Measurements from ENCODE around the gene PDE6H.

PDE6H gene

GRCh38 chr12:14970473-14970872, 2.4 kb upstream of the PDE6H start:
- no peak overlapping the region for H3K4me3 ChIP-seq (ENCODE audit: low read length)
- no peak for TF ChIP-seq ZNF274 (IDR thresholded peaks at IDR 0.05; ENCODE audit: low read depth, low read length)

- TF ChIP-seq ZNF274 (IDR thresholded peaks at IDR 0.05; ENCODE audit: low read depth, low read length) = no peak
- no peak overlapping the region for H3K4me3 ChIP-seq (ENCODE audit: low read length)
Measured at GRCh38 chr12:14974633-14975032, 1.8 kb downstream of the PDE6H start.

- TF ChIP-seq ZNF274 (IDR thresholded peaks at IDR 0.05; ENCODE audit: low read depth, low read length) = no peak
Measured at GRCh38 chr12:14975457-14975856, 2.6 kb downstream of the PDE6H start.

GRCh38 chr12:14976658-14977057, 3.8 kb downstream of the PDE6H start:
- no peak for TF ChIP-seq ZNF274 (IDR thresholded peaks at IDR 0.05; ENCODE audit: low read depth, low read length)
- no peak overlapping the region for H3K4me3 ChIP-seq (ENCODE audit: low read length)

More at GRCh38 chr12:14975457-14975856, 2.6 kb downstream of the PDE6H start:
- H3K4me3 ChIP-seq (ENCODE audit: low read length) = no peak overlapping the region

GRCh38 chr12:14979468-14979867, 6.6 kb downstream of the PDE6H start:
- TF ChIP-seq ZNF274 (IDR thresholded peaks at IDR 0.05; ENCODE audit: low read depth, low read length) = no peak

GRCh38 chr12:14981049-14981448, 8.2 kb downstream of the PDE6H start:
- H3K4me3 ChIP-seq (ENCODE audit: low read length) = no peak overlapping the region
- no peak for TF ChIP-seq ZNF274 (IDR thresholded peaks at IDR 0.05; ENCODE audit: low read depth, low read length)

More at GRCh38 chr12:14979468-14979867, 6.6 kb downstream of the PDE6H start:
- no peak overlapping the region for H3K4me3 ChIP-seq (ENCODE audit: low read length)

- no peak overlapping the region for H3K4me3 ChIP-seq (ENCODE audit: low read length)
- no peak for TF ChIP-seq ZNF274 (IDR thresholded peaks at IDR 0.05; ENCODE audit: low read depth, low read length)
Measured at GRCh38 chr12:14982562-14982961, 9.7 kb downstream of the PDE6H start.

GRCh38 chr12:14982991-14983390, 10.1 kb downstream of the PDE6H start:
- no peak for TF ChIP-seq ZNF274 (IDR thresholded peaks at IDR 0.05; ENCODE audit: low read depth, low read length)
- no peak overlapping the region for H3K4me3 ChIP-seq (ENCODE audit: low read length)

- no peak overlapping the region for H3K4me3 ChIP-seq (ENCODE audit: low read length)
- no peak for TF ChIP-seq ZNF274 (IDR thresholded peaks at IDR 0.05; ENCODE audit: low read depth, low read length)
Measured at GRCh38 chr12:14984036-14984435, 11.2 kb downstream of the PDE6H start.

GRCh38 chr12:14984766-14985285, 12.0 kb downstream of the PDE6H start:
- TF ChIP-seq ZNF274 (IDR thresholded peaks at IDR 0.05; ENCODE audit: low read depth, low read length) = no peak

GRCh38 chr12:14986449-14986848, 13.6 kb downstream of the PDE6H start:
- TF ChIP-seq ZNF274 (IDR thresholded peaks at IDR 0.05; ENCODE audit: low read depth, low read length) = no peak

More at GRCh38 chr12:14984766-14985285, 12.0 kb downstream of the PDE6H start:
- no peak overlapping the region for H3K4me3 ChIP-seq (ENCODE audit: low read length)

GRCh38 chr12:14988035-14988434, 15.2 kb downstream of the PDE6H start:
- H3K4me3 ChIP-seq (ENCODE audit: low read length) = no peak overlapping the region
- no peak for TF ChIP-seq ZNF274 (IDR thresholded peaks at IDR 0.05; ENCODE audit: low read depth, low read length)

More at GRCh38 chr12:14986449-14986848, 13.6 kb downstream of the PDE6H start:
- H3K4me3 ChIP-seq (ENCODE audit: low read length) = no peak overlapping the region

- no peak for TF ChIP-seq ZNF274 (IDR thresholded peaks at IDR 0.05; ENCODE audit: low read depth, low read length)
- no peak overlapping the region; the same call in 1 of the 2 replicates for H3K4me3 ChIP-seq (ENCODE audit: low read length)
Measured at GRCh38 chr12:14989790-14990189, 16.9 kb downstream of the PDE6H start.

- TF ChIP-seq ZNF274 (IDR thresholded peaks at IDR 0.05; ENCODE audit: low read depth, low read length) = no peak
- no peak overlapping the region for H3K4me3 ChIP-seq (ENCODE audit: low read length)
Measured at GRCh38 chr12:14991069-14991468, 18.2 kb downstream of the PDE6H start.

GRCh38 chr12:14992673-14993072, 19.8 kb downstream of the PDE6H start:
- TF ChIP-seq ZNF274 (IDR thresholded peaks at IDR 0.05; ENCODE audit: low read depth, low read length) = no peak
- no peak overlapping the region for H3K4me3 ChIP-seq (ENCODE audit: low read length)

GRCh38 chr12:14993117-14993516, 20.3 kb downstream of the PDE6H start:
- H3K4me3 ChIP-seq (ENCODE audit: low read length) = no peak overlapping the region
- no peak for TF ChIP-seq ZNF274 (IDR thresholded peaks at IDR 0.05; ENCODE audit: low read depth, low read length)

Measured in GM08714 (cell line).